ENCODE results near the gene GPR158.

GPR158 gene

DNA sequence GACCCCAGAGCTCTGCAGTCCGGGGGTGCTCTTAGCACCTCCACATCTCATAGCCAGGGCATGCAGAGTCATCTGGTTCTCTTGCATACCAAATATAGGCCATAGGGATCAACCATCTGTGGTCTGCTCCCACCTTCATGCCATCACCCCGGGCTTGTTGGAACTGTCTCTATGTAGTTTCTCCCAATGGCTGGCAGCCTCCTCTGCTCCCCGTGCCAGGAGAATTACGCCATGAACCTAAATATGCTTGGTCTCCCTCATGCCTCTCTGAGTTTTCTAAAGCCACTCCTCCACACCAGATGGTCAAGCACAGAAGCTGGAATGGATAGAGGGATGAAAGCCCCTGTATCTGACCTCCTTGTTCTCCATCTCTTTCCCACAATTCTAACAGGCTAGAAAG, 456.7 kb downstream of the GPR158 start:
- H3K9me2 ChIP-seq (replicated peaks; ENCODE audit: control insufficient read depth, low read length), result no peaks in the 10 kb centered on the region
- no peaks in the 10 kb centered on the region for H3K36me3 ChIP-seq (ENCODE audit: control insufficient read depth, low read length)
- no peak overlapping the region for H3K4me2 ChIP-seq (ENCODE audit: low read length)
- no peak overlapping the region for H3K4me3 ChIP-seq (ENCODE audit: low read length)
- no peak overlapping the region for H3K27ac ChIP-seq (ENCODE audit: low read depth, low read length)
- TF ChIP-seq CTCF (IDR thresholded peaks at IDR 0.05; ENCODE audit: low read depth, low read length, poor library complexity, severe bottlenecking) (no peak), EZH2phosphoT487 (IDR thresholded peaks at IDR 0.05; ENCODE audit: borderline replicate concordance, low read length) (no peak)
- no peaks in the 10 kb centered on the region for H3F3A ChIP-seq (ENCODE audit: control insufficient read depth, insufficient read depth)
- no peaks in the 10 kb centered on the region for H3K79me2 ChIP-seq (ENCODE audit: control insufficient read depth, low read length)
- H3K27me3 ChIP-seq (ENCODE audit: control insufficient read depth, low read length), result no peaks in the 10 kb centered on the region
- no peaks in the 10 kb centered on the region for H3K9me3 ChIP-seq (ENCODE audit: control insufficient read depth, insufficient read depth, low read length)
- H4K20me1 ChIP-seq (ENCODE audit: control insufficient read depth, insufficient read depth, low read depth, low read length), result no peaks in the 10 kb centered on the region
- H3K4me1 ChIP-seq (ENCODE audit: control insufficient read depth, low read length), result no peaks in the 10 kb centered on the region

DNA sequence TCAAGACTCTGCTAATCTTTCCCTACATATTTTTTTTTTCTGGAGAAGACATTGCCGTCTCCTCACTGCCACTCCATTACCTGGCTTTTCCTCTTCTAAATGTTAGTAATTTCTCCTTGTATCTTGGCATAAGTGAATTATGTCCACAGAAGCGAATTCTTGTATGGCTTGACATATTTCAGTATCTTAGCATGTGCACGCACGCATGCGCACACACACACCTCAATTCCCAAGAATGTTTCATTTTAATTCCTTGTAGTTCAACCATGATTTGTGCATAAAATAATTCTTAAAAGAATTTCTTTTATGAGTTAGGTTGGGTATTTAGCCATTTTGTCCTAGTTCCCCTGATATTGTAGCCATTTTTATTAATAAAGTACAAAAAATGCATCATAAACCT, 458.0 kb downstream of the GPR158 start:
- H3K4me1 ChIP-seq (ENCODE audit: control insufficient read depth, low read length), result no peaks in the 10 kb centered on the region
- no peaks in the 10 kb centered on the region for H3F3A ChIP-seq (ENCODE audit: control insufficient read depth, insufficient read depth)
- H4K20me1 ChIP-seq (ENCODE audit: control insufficient read depth, insufficient read depth, low read depth, low read length), result no peaks in the 10 kb centered on the region
- H3K4me3 ChIP-seq (ENCODE audit: low read length), result no peak overlapping the region
- no peak overlapping the region for H3K27ac ChIP-seq (ENCODE audit: low read depth, low read length)
- no peaks in the 10 kb centered on the region for H3K9me2 ChIP-seq (replicated peaks; ENCODE audit: control insufficient read depth, low read length)
- H3K27me3 ChIP-seq (ENCODE audit: control insufficient read depth, low read length), result no peaks in the 10 kb centered on the region
- H3K36me3 ChIP-seq (ENCODE audit: control insufficient read depth, low read length), result no peaks in the 10 kb centered on the region
- no peak overlapping the region for H3K4me2 ChIP-seq (ENCODE audit: low read length)
- no peaks in the 10 kb centered on the region for H3K79me2 ChIP-seq (ENCODE audit: control insufficient read depth, low read length)
- no peaks in the 10 kb centered on the region for H3K9me3 ChIP-seq (ENCODE audit: control insufficient read depth, insufficient read depth, low read length)
- TF ChIP-seq CTCF (IDR thresholded peaks at IDR 0.05; ENCODE audit: low read depth, low read length, poor library complexity, severe bottlenecking) (no peak), EZH2phosphoT487 (IDR thresholded peaks at IDR 0.05; ENCODE audit: borderline replicate concordance, low read length) (no peak)

DNA sequence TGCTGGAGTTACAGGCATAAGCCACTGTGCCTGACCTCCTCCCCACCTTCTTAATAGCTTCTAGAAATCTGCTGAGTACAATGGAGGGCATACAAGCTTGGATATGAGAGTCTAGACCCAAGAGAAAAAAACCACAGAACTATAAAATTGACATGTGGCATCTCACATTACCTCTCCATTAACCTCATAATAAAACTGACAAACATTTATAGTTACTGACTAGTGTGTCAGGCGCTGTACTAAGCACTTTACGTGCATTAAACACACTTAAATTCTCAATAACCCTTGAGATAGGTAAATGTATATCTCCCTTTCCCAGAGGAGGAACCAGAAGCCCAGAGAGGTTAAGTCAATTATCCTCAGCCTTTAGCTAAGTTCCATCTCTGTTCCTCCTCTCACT, 458.7 kb downstream of the GPR158 start:
- no peaks in the 10 kb centered on the region for H3K79me2 ChIP-seq (ENCODE audit: control insufficient read depth, low read length)
- H3K9me3 ChIP-seq (ENCODE audit: control insufficient read depth, insufficient read depth, low read length), result no peaks in the 10 kb centered on the region
- no peaks in the 10 kb centered on the region for H3K36me3 ChIP-seq (ENCODE audit: control insufficient read depth, low read length)

More for the DNA sequence above, 458.7 kb downstream of the GPR158 start:
- H3K4me2 ChIP-seq (ENCODE audit: low read length), result no peak overlapping the region
- H3K9me2 ChIP-seq (replicated peaks; ENCODE audit: control insufficient read depth, low read length), result no peaks in the 10 kb centered on the region
- no peaks in the 10 kb centered on the region for H3K27me3 ChIP-seq (ENCODE audit: control insufficient read depth, low read length)
- no peaks in the 10 kb centered on the region for H4K20me1 ChIP-seq (ENCODE audit: control insufficient read depth, insufficient read depth, low read depth, low read length)
- H3K27ac ChIP-seq (ENCODE audit: low read depth, low read length), result no peak overlapping the region
- no peaks in the 10 kb centered on the region for H3F3A ChIP-seq (ENCODE audit: control insufficient read depth, insufficient read depth)
- no peak overlapping the region for H3K4me3 ChIP-seq (ENCODE audit: low read length)
- TF ChIP-seq CTCF (IDR thresholded peaks at IDR 0.05; ENCODE audit: low read depth, low read length, poor library complexity, severe bottlenecking), result no peak
- TF ChIP-seq EZH2phosphoT487 (IDR thresholded peaks at IDR 0.05; ENCODE audit: borderline replicate concordance, low read length), result no peak
- H3K4me1 ChIP-seq (ENCODE audit: control insufficient read depth, low read length), result no peaks in the 10 kb centered on the region
